ENCODE measurements around the gene LPCAT1. TPM values are rescaled to one million over a fixed set of nuclear protein-coding genes. Genes with fewer than 3 reads are reported as not detected.
"Not testable (repeated sequence)": the region's sequence is repeated elsewhere in the genome, so short reads cannot be mapped to it uniquely, and the experiment has no call there.

LPCAT1 gene
- polyA plus RNA-seq, 4 donors = 4.5 to 22.3 (median 7.5) TPM

DNA sequence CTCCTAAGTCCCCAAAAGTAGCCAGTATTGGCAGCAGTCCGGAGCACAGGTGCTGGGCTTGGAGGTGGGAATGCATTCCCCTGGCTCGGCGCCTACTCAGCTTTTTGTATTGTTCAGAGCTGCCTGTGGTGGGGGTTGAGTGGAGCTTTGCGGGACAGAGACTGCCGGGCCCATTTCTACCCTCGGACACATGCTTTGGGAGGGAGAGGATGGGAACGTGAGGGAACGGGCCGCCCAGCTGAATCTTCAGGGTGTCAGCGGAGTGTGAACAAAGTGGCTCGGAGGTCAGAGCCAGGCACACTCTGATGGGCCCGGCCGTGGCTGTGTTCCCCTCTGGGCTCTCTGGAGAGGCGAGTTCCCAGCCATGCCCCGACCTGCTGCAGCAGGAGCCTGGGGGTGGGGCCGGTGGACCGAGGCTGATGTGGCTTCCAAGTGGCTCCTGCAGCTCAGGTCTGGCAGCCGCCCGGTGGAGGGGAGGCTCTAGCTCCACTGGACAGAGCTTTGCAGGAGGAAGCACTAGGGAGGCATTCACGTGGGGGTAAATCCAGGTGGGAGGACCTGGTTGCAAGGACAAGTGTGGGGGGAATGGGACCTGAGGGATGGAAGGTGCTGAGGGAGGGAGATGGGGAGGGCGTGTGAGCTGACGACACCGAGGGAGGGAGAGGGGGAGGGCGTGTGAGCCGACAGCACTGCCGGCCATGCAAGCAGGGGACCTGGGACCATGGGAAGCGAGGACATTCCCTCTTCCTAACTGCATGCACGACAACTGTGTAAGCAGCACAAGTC is 47.4 kb downstream of the LPCAT1 start:
- peaks cover 0 to 32% (median 0%) of the 10 kb centered on the region in 3 donors for H3K36me3 ChIP-seq (ENCODE audit: control insufficient read depth in 3 of 3, insufficient read depth in 2 of 3, low read depth in 1 of 3, low read length in 3 of 3)
- H3K9me3 ChIP-seq (ENCODE audit: control insufficient read depth in 2 of 2, insufficient read depth in 1 of 2, low read depth in 1 of 2, low read length in 1 of 2) = no peaks in the 10 kb centered on the region
- H3K4me3 ChIP-seq (ENCODE audit: low read depth in 1 of 3, low read length in 3 of 3) = no peak overlapping the region
- H3K4me1 ChIP-seq (ENCODE audit: control insufficient read depth in 3 of 3, insufficient read depth in 2 of 3, low read depth in 1 of 3, low read length in 2 of 3) = no peaks in the 10 kb centered on the region
- H3K27ac ChIP-seq (ENCODE audit: low read depth in 1 of 3, low read length in 2 of 3) = peak overlapping the region in 1 of 3 donors; percentile 38
- no peak for FAIRE-seq
- 92 to 95% (median 94%) methylated on average over 28 of the region's 28 CpGs for WGBS, 3 donors
- no peak for DNase-seq
- no peaks in the 10 kb centered on the region for H3K27me3 ChIP-seq (ENCODE audit: control insufficient read depth in 3 of 3, insufficient read depth in 3 of 3, low read length in 3 of 3)

DNA sequence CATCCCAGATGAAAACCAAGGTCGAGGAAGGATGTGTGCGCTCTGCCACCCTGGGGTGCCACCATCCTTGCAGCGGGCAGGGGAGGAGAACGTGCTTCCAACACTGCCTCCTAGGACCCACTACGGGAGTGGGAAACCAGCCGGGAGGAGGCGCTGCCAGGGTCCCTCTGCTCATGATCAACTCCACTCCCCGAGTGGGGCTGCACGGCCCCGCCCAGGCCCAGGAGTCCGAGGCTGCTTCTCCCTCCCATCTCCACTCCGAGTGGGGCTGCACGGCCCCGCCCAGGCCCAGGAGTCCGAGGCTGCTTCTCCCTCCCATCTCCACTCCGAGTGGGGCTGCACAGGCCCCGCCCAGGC is 48.2 kb downstream of the LPCAT1 start:
- not testable (repeated sequence) for DNase-seq; H3K4me1 ChIP-seq (ENCODE audit: control insufficient read depth in 3 of 3, insufficient read depth in 2 of 3, low read depth in 1 of 3, low read length in 2 of 3); H3K4me3 ChIP-seq (ENCODE audit: low read depth in 1 of 3, low read length in 3 of 3); H3K27ac ChIP-seq (ENCODE audit: low read depth in 1 of 3, low read length in 2 of 3); FAIRE-seq; H3K27me3 ChIP-seq (ENCODE audit: control insufficient read depth in 3 of 3, insufficient read depth in 3 of 3, low read length in 3 of 3); H3K9me3 ChIP-seq (ENCODE audit: control insufficient read depth in 2 of 2, insufficient read depth in 1 of 2, low read depth in 1 of 2, low read length in 1 of 2)
- peaks cover 0 to 32% (median 0%) of the 10 kb centered on the region in 3 donors for H3K36me3 ChIP-seq (ENCODE audit: control insufficient read depth in 3 of 3, insufficient read depth in 2 of 3, low read depth in 1 of 3, low read length in 3 of 3)
- 85 to 91% (median 91%) methylated on average over 17 of the region's 17 CpGs for WGBS, 3 donors

DNA sequence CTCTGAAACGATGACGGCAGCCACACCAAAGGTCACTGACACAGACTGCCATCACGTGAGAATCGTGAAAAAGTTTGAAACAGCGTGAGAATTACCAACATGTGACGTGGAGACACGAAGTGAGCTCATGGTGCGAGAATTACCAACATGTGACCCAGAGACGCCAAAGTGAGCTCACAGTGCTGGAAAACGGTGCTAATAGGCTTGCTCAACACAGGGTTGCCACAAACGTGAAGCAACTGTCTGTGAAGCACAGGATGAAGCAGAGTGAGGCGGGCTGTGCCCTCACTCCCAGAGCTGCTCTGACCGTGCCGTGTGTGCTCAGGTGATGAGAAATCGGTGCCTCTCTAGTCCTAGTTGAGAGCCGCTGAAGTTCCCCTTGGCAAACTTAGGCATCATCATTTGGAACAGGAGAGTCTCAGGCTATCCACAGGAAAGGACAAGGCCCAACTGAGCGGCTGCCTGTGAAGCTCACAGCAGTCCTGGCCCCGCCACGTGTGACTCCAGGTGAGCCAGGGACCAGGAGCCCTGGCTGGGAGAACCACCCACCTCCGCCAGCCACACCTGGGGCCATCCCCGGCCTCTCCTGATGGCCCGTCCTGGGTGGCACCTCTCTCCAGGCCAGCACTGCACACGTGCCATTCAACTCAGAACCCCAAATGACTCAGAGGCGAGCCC is 48.8 kb downstream of the LPCAT1 start:
- H3K9me3 ChIP-seq (ENCODE audit: control insufficient read depth in 2 of 2, insufficient read depth in 1 of 2, low read depth in 1 of 2, low read length in 1 of 2) = no peaks in the 10 kb centered on the region
- H3K4me1 ChIP-seq (ENCODE audit: control insufficient read depth in 3 of 3, insufficient read depth in 2 of 3, low read depth in 1 of 3, low read length in 2 of 3) = peaks cover 0 to 3% (median 0%) of the 10 kb centered on the region in 3 donors
- no peak for FAIRE-seq
- peaks cover 0 to 34% (median 0%) of the 10 kb centered on the region in 3 donors for H3K36me3 ChIP-seq (ENCODE audit: control insufficient read depth in 3 of 3, insufficient read depth in 2 of 3, low read depth in 1 of 3, low read length in 3 of 3)
- H3K4me3 ChIP-seq (ENCODE audit: low read depth in 1 of 3, low read length in 3 of 3) = no peak overlapping the region
- WGBS, 3 donors = 89 to 91% (median 89%) methylated on average over 24 of the region's 24 CpGs
- H3K27me3 ChIP-seq (ENCODE audit: control insufficient read depth in 3 of 3, insufficient read depth in 3 of 3, low read length in 3 of 3) = no peaks in the 10 kb centered on the region
- DNase-seq = no peak
- H3K27ac ChIP-seq (ENCODE audit: low read depth in 1 of 3, low read length in 2 of 3) = no peak overlapping the region

DNA sequence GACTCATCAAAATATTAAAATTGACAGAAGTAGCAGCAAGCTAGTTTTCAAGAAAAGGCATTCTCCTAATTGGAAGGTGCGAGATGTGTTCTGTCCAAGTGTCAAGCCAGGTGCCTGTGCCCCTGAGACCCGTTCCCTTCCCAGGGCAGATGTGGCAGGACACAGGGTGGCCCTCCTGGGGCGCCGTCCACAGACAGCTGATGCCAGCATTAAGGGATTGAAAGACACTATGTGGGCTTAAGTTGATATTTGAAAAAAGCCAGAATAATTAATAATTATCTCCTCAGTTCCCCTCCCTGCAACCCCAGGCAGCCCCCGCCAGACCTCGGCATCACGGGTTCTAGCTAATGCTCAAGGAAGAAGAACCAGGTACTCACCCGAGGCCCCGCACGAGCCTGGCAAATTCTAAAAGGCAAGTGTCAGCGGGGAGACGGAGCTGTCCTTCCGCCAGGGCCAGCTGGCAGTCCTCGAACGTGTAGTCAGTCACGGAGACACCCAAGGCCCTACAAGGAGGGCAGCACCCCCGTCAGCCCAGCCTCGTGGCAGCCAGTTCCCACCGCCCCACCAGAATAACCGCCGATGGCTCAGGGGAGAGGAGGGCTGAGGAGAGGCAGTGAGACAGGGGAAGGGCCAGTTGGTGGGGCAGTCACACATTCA is 49.4 kb downstream of the LPCAT1 start:
- no peak overlapping the region for H3K4me3 ChIP-seq (ENCODE audit: low read depth in 1 of 3, low read length in 3 of 3)
- FAIRE-seq (no peak), DNase-seq (no peak)
- H3K36me3 ChIP-seq (ENCODE audit: control insufficient read depth in 3 of 3, insufficient read depth in 2 of 3, low read depth in 1 of 3, low read length in 3 of 3) = peaks cover 0 to 35% (median 0%) of the 10 kb centered on the region in 3 donors
- 90 to 95% (median 94%) methylated on average over 18 to 21 of the region's 21 CpGs for WGBS, 3 donors
- no peak overlapping the region for H3K27ac ChIP-seq (ENCODE audit: low read depth in 1 of 3, low read length in 2 of 3)
- no peaks in the 10 kb centered on the region for H3K9me3 ChIP-seq (ENCODE audit: control insufficient read depth in 2 of 2, insufficient read depth in 1 of 2, low read depth in 1 of 2, low read length in 1 of 2)
- H3K4me1 ChIP-seq (ENCODE audit: control insufficient read depth in 3 of 3, insufficient read depth in 2 of 3, low read depth in 1 of 3, low read length in 2 of 3) = peaks cover 0 to 3% (median 0%) of the 10 kb centered on the region in 3 donors
- no peaks in the 10 kb centered on the region for H3K27me3 ChIP-seq (ENCODE audit: control insufficient read depth in 3 of 3, insufficient read depth in 3 of 3, low read length in 3 of 3)

- Histone ChIP-seq H3K4me3 (ENCODE audit: low read depth in 1 of 3, low read length in 3 of 3) (no peak overlapping the region), H3K9me3 (ENCODE audit: control insufficient read depth in 2 of 2, insufficient read depth in 1 of 2, low read depth in 1 of 2, low read length in 1 of 2) (no peaks in the 10 kb centered on the region), H3K4me1 (ENCODE audit: control insufficient read depth in 3 of 3, insufficient read depth in 2 of 3, low read depth in 1 of 3, low read length in 2 of 3) (peaks cover 0 to 3% (median 0%) of the 10 kb centered on the region in 3 donors), H3K36me3 (ENCODE audit: control insufficient read depth in 3 of 3, insufficient read depth in 2 of 3, low read depth in 1 of 3, low read length in 3 of 3) (peaks cover 0 to 32% (median 0%) of the 10 kb centered on the region in 3 donors), H3K27ac (ENCODE audit: low read depth in 1 of 3, low read length in 2 of 3) (no peak overlapping the region), H3K27me3 (ENCODE audit: control insufficient read depth in 3 of 3, insufficient read depth in 3 of 3, low read length in 3 of 3) (no peaks in the 10 kb centered on the region)
- 94 to 98% (median 97%) methylated on average over 12 of the region's 12 CpGs for WGBS, 3 donors
- FAIRE-seq = no peak
- DNase-seq = no peak
Observed at GRCh38 chr5:1473746-1474145, 50.0 kb downstream of the LPCAT1 start.

- WGBS, 3 donors = 89 to 92% (median 91%) methylated on average over 23 of the region's 23 CpGs
- Histone ChIP-seq H3K9me3 (ENCODE audit: control insufficient read depth in 2 of 2, insufficient read depth in 1 of 2, low read depth in 1 of 2, low read length in 1 of 2) (no peaks in the 10 kb centered on the region), H3K36me3 (ENCODE audit: control insufficient read depth in 3 of 3, insufficient read depth in 2 of 3, low read depth in 1 of 3, low read length in 3 of 3) (peaks cover 0 to 32% (median 0%) of the 10 kb centered on the region in 3 donors), H3K27me3 (ENCODE audit: control insufficient read depth in 3 of 3, insufficient read depth in 3 of 3, low read length in 3 of 3) (no peaks in the 10 kb centered on the region), H3K27ac (ENCODE audit: low read depth in 1 of 3, low read length in 2 of 3) (no peak overlapping the region), H3K4me3 (ENCODE audit: low read depth in 1 of 3, low read length in 3 of 3) (no peak overlapping the region), H3K4me1 (ENCODE audit: control insufficient read depth in 3 of 3, insufficient read depth in 2 of 3, low read depth in 1 of 3, low read length in 2 of 3) (peaks cover 0 to 3% (median 0%) of the 10 kb centered on the region in 3 donors)
- DNase-seq = no peak
- FAIRE-seq = no peak
Observed at GRCh38 chr5:1472964-1473628, 50.7 kb downstream of the LPCAT1 start.

DNA sequence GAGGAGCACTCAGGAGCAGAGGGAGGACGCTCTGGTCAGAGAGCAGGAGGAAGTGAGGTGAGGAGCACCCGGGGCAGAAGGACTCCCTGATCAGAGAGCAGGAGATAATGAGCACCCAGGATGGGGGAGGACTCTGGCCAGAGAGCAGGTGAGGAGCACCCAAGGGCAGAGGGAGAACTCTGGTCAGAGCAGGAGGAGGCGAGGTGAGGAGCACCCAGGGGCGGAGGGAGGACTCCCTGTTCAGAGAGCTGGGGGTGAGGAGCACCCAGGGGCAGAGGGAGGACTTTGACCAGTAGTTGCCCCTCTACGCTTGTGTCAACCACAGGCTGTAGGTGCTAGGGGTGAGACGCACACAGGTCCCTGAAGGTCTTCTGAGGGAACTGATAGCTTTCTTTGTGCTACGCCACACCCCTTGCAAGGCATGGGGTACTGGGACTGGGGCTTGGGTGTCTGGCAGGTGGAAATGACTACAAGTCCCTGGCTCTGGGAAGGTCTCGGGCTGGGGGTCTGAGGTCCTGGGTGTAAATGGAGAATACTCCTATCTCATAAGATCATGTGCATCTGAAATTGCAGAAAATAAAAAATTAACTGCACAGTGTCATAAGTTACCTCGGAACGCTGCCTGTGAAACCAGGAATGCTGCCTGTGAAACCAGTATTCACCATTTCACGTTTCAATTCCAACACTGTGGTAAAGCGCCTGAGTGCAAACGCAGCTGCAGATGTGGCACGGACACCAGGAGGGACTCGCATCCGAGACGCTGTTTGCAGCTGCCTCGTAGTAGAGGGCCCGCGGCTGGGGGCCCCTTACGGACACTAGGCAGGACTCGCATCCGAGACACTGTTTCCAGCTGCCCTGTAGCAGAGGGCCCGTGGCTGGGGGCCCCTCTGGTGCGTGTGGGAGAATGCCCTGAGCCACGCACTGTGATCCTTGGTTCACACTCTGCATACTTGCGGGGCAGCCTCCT is 51.5 kb downstream of the LPCAT1 start:
- H3K36me3 ChIP-seq (ENCODE audit: control insufficient read depth in 3 of 3, insufficient read depth in 2 of 3, low read depth in 1 of 3, low read length in 3 of 3) = peaks cover 0 to 32% (median 0%) of the 10 kb centered on the region in 3 donors
- no peak for DNase-seq
- no peak for FAIRE-seq
- H3K27ac ChIP-seq (ENCODE audit: low read depth in 1 of 3, low read length in 2 of 3) = no peak overlapping the region
- no peak overlapping the region for H3K4me3 ChIP-seq (ENCODE audit: low read depth in 1 of 3, low read length in 3 of 3)
- H3K27me3 ChIP-seq (ENCODE audit: control insufficient read depth in 3 of 3, insufficient read depth in 3 of 3, low read length in 3 of 3) = no peaks in the 10 kb centered on the region
- WGBS, 3 donors = 82 to 93% (median 88%) methylated on average over 27 of the region's 27 CpGs
- H3K9me3 ChIP-seq (ENCODE audit: control insufficient read depth in 2 of 2, insufficient read depth in 1 of 2, low read depth in 1 of 2, low read length in 1 of 2) = no peaks in the 10 kb centered on the region
- peaks cover 0 to 3% (median 0%) of the 10 kb centered on the region in 3 donors for H3K4me1 ChIP-seq (ENCODE audit: control insufficient read depth in 3 of 3, insufficient read depth in 2 of 3, low read depth in 1 of 3, low read length in 2 of 3)

Measured in small intestine (tissue), 7 donors.